B cell (primary cell): Measurements from ENCODE around the gene NHLRC1. TPM values are rescaled to one million over a fixed set of nuclear protein-coding genes. Genes with fewer than 3 reads are reported as not detected.

Source experiments
- ATAC-seq: fragments of 200-7000 bp; cut with Tn5 transposase; one replicate; pipeline ENCODE4 v1.10.0; 2021; ENCODE audit warnings: low read depth, mild to moderate bottlenecking, moderate number of reproducible peaks, moderate library complexity
- CTCF ChIA-PET: fragments of 350-600 bp; sonication (Branson Sonifier 250); formaldehyde crosslinking; loops from one replicate; lab custom pipeline; 2021; ENCODE audit warnings: antibody characterized with exemption, inconsistent platforms; lab: Charles Lee
- POLR2A ChIA-PET: fragments of 350-600 bp; sonication (Branson Sonifier 250); formaldehyde crosslinking; loops from one replicate; lab custom pipeline; 2021; ENCODE audit warnings: antibody characterized with exemption; lab: Charles Lee
- DNase-seq: peaks from one replicate; pipeline ENCODE4 v3.0.0; 2013
- H2AFZ ChIP-seq: 2 replicates; pipeline ENCODE4 v1.6.1; 2012; ENCODE audit warnings: mild to moderate bottlenecking, low read depth, low read length; ENCODE audit not compliant: insufficient read depth, poor library complexity, severe bottlenecking
- H3K27ac ChIP-seq, 2 donors: 1 replicate in 1 of 2; 2 replicates in 1 of 2; pipeline ENCODE4 v1.5.1; 2012 to 2013; ENCODE audit warnings: low read length in 2 of 2, mild to moderate bottlenecking in 2 of 2, moderate library complexity in 1 of 2
- H3K27me3 ChIP-seq, 4 experiments: fragments of 200-600 bp in 1 of 4; sonication (generic) in 1 of 4; replicated peaks in 1 of 4; 1 replicate in 2 of 4; 2 replicates in 2 of 4; pipeline versions ENCODE4 v1.6.1 to v1.7.0; 2013 to 2016; ENCODE audit warnings: low read length in 3 of 4, mild to moderate bottlenecking in 2 of 4, mixed read lengths in 1 of 4, moderate library complexity in 1 of 4; ENCODE audit not compliant: insufficient read depth in 4 of 4, control insufficient read depth in 3 of 4; ENCODE audit errors: control extremely low read depth in 1 of 4
- H3K36me3 ChIP-seq, 2 experiments: replicated peaks in 1 of 2; 1 replicate in 1 of 2; 2 replicates in 1 of 2; pipeline versions ENCODE4 v1.6.1 to v1.7.1; 2013; ENCODE audit warnings: low read length in 1 of 2; ENCODE audit not compliant: insufficient read depth in 2 of 2, control insufficient read depth in 1 of 2; ENCODE audit errors: control extremely low read depth in 1 of 2, extremely low read depth in 1 of 2
- H3K4me1 ChIP-seq, 2 donors: fragments of 200-600 bp in 1 of 2; sonication (generic) in 1 of 2; 1 replicate in 1 of 2; 2 replicates in 1 of 2; pipeline versions ENCODE4 v1.5.1 to v1.6.1; 2013 to 2017; ENCODE audit warnings: low read length in 2 of 2; ENCODE audit not compliant: control insufficient read depth in 2 of 2, insufficient read depth in 2 of 2
- H3K4me2 ChIP-seq: replicated peaks from 2 replicates; pipeline ENCODE3; 2012; ENCODE audit warnings: mild to moderate bottlenecking, low read depth, low read length; ENCODE audit not compliant: poor library complexity, severe bottlenecking
- H3K4me3 ChIP-seq, 5 experiments: fragments of 200-600 bp in 1 of 5; sonication (generic) in 1 of 5; 1 replicate in 3 of 5; 2 replicates in 2 of 5; pipeline versions ENCODE4 v1.5.1 to v1.7.0; 2011 to 2016; ENCODE audit warnings: low read length in 4 of 5, mild to moderate bottlenecking in 4 of 5, low read depth in 2 of 5, control low read depth in 1 of 5, moderate library complexity in 1 of 5; ENCODE audit not compliant: insufficient read depth in 1 of 5; ENCODE audit errors: control extremely low read depth in 1 of 5, extremely low read depth in 1 of 5
- H3K79me2 ChIP-seq: fragments of 200-600 bp; sonication (generic); one replicate; pipeline ENCODE4 v1.6.0; 2016; ENCODE audit warnings: low read length; ENCODE audit not compliant: control insufficient read depth, insufficient read depth
- H3K9ac ChIP-seq: fragments of 200-600 bp; sonication (generic); 2 replicates; pipeline ENCODE4 v1.6.1; 2017; ENCODE audit warnings: mild to moderate bottlenecking, low read length, moderate library complexity
- H3K9me3 ChIP-seq, 3 donors: one replicate each; pipeline versions ENCODE4 v1.6.1 to v1.7.1; 2013; ENCODE audit warnings: low read length in 2 of 3; ENCODE audit not compliant: control insufficient read depth in 2 of 3, insufficient read depth in 1 of 3; ENCODE audit errors: control extremely low read depth in 1 of 3
- H4K20me1 ChIP-seq: 2 replicates; pipeline ENCODE4 v1.6.0; 2012; ENCODE audit warnings: mild to moderate bottlenecking, low read length; ENCODE audit not compliant: insufficient read depth, control insufficient read depth, poor library complexity, severe bottlenecking
- H3K27ac Mint-ChIP-seq: one replicate; pipeline ENCODE4 v1.8.0; 2021; ENCODE audit warnings: mixed read lengths
- H3K27me3 Mint-ChIP-seq: one replicate; pipeline ENCODE4 v1.8.0; 2021; ENCODE audit warnings: mixed read lengths
- H3K4me1 Mint-ChIP-seq: one replicate; pipeline ENCODE4 v1.8.0; 2021; ENCODE audit warnings: mixed read lengths
- H3K4me3 Mint-ChIP-seq: one replicate; pipeline ENCODE4 v1.8.0; 2021; ENCODE audit warnings: mixed read lengths
- H3K9me3 Mint-ChIP-seq: one replicate; pipeline ENCODE4 v1.8.0; 2022; ENCODE audit warnings: mixed read lengths; ENCODE audit not compliant: insufficient read depth
- CTCF ChIP-seq: fragments of 200-600 bp; IDR thresholded peaks from one replicate; pipeline ENCODE4 v1.8.0; 2022; ENCODE audit warnings: antibody characterized with exemption, mild to moderate bottlenecking
- EZH2 ChIP-seq: IDR thresholded peaks from 2 replicates; pipeline ENCODE4 v1.6.1; 2012; ENCODE audit warnings: borderline replicate concordance, low read depth, mild to moderate bottlenecking, moderate library complexity, low read length; ENCODE audit not compliant: insufficient read depth, poor library complexity, severe bottlenecking
- WGBS: methylation state at CpG from one replicate; pipeline ENCODE4 v1.1.5; 2013; ENCODE audit warnings: missing lambda C conversion rate; ENCODE audit not compliant: insufficient coverage; 5-methylcytosine and 5-hydroxymethylcytosine counted together
- intact Hi-C: fragments of 100-400 bp; cut with micrococcal nuclease; formaldehyde crosslinking; loops from one replicate; pipeline ENCODE4 v1.10.0; 2022
- polyA plus RNA-seq: library from polyadenylated mRNA; depleted of rRNA; stranded (reverse); fragments of >200 nt; gene quantifications from 2 replicates; pipeline ENCODE4 v1.2.3, GENCODE V29; 2012
- total RNA-seq, 2 donors: library from RNA; stranded (reverse); fragments of 120-200 nt in 1 of 2; gene quantifications; 1 replicate in 1 of 2; 2 replicates in 1 of 2; pipeline versions ENCODE4 v1.2.3 to v1.2.4, GENCODE V29; 2013 to 2022

Gene NHLRC1
- total and polyA plus RNA-seq, 2 donors (not counting 1 experiment from before 2014, with no cell fraction given), result 0.31 to 1.0 TPM

DNA sequence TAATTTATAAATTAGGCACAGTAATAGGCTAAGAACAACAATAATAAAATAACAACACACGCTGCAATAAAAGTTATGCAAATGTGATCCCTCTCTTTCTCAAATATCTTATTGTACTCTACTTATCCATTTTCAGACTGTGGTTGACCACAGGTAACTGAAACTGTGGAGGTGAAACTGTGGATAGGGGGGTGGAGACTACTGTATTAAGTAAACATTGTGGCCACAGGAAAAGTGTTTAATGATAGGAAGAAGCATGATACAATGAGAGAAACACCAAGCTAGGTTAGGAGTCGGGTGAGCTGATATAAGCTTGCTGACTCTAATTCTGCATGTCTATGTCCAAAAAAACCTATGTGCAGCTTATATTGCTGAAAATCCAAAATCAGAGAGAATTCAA, 23.0 kb downstream of the NHLRC1 start:
- H3K9ac ChIP-seq, result no peak overlapping the region
- 100% methylated on average over 1 of the region's 2 CpGs for WGBS
- no peak for ATAC-seq
- H3K79me2 ChIP-seq, result no peaks in the 10 kb centered on the region
- peaks cover 27% of the 10 kb centered on the region for H3K27me3 Mint-ChIP-seq
- intact Hi-C loops, result no loop called here
- H3K9me3 ChIP-seq, result no peaks in the 10 kb centered on the region
- CTCF ChIA-PET, result no interaction called here
- H3K4me2 ChIP-seq, result no peak overlapping the region
- TF ChIP-seq CTCF (no peak), EZH2 (no peak)
- no peak overlapping the region for H3K27ac Mint-ChIP-seq
- H3K4me1 Mint-ChIP-seq, result no peaks in the 10 kb centered on the region
- H3K9me3 Mint-ChIP-seq, result no peaks in the 10 kb centered on the region
- no peak overlapping the region for H3K27ac ChIP-seq
- no peak for DNase-seq
- no peaks in the 10 kb centered on the region for H3K4me1 ChIP-seq
- no peaks in the 10 kb centered on the region for H3K36me3 ChIP-seq
- no peak overlapping the region for H3K4me3 Mint-ChIP-seq
- no peaks in the 10 kb centered on the region for H4K20me1 ChIP-seq
- no peak overlapping the region for H3K4me3 ChIP-seq
- H3K27me3 ChIP-seq, result no peaks in the 10 kb centered on the region
- no peak overlapping the region for H2AFZ ChIP-seq
- POLR2A ChIA-PET, result no interaction called here

DNA sequence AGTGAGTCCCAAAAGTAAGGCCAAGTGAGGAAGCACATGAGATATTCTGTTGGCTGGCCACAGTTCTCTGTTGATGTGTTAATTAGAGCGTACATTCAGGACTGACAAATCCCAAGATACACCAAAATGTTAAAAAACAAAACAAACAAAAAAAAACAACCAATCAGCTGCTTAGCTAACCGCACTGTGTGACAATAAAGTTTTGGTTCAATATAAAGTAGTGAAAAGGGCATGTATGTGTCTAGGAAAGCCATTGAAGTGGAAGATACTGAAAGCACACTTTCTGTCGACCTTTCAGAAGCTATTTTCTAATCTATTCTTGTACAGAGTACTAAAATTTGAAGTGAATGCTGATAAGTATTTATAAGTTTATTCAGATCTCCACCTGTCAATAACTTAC, 26.1 kb downstream of the NHLRC1 start:
- Mint-ChIP-seq H3K4me3 (no peak overlapping the region), H3K27me3 (peaks cover 16% of the 10 kb centered on the region), H3K9me3 (no peaks in the 10 kb centered on the region), H3K4me1 (no peaks in the 10 kb centered on the region), H3K27ac (no peak overlapping the region)
- DNase-seq, result no peak
- ChIA-PET POLR2A (no interaction called here), CTCF (no interaction called here)
- no peaks in the 10 kb centered on the region for H3K27me3 ChIP-seq
- no peaks in the 10 kb centered on the region for H3K79me2 ChIP-seq
- H3K4me1 ChIP-seq, result no peaks in the 10 kb centered on the region
- intact Hi-C loops, result no loop called here
- H3K36me3 ChIP-seq, result no peaks in the 10 kb centered on the region
- H3K9ac ChIP-seq, result no peak overlapping the region
- no peak for ATAC-seq
- no peak overlapping the region for H3K27ac ChIP-seq
- TF ChIP-seq CTCF (no peak), EZH2 (no peak)
- H2AFZ ChIP-seq, result no peak overlapping the region
- H3K4me2 ChIP-seq, result no peak overlapping the region
- H4K20me1 ChIP-seq, result no peaks in the 10 kb centered on the region
- WGBS, result no CpG with 5 or more reads among the region's 3 CpGs
- H3K9me3 ChIP-seq, result no peaks in the 10 kb centered on the region
- H3K4me3 ChIP-seq, result no peak overlapping the region
